ENCODE results near the gene TRAPPC3. TPM values are rescaled to one million over a fixed set of nuclear protein-coding genes. Genes with fewer than 3 reads are reported as not detected.

The TRAPPC3 gene
- total and polyA plus RNA-seq, 9 of the 15 experiments (the other 6 are each of a cell fraction or from before 2014, with no cell fraction given), result 20.6 to 141 (median 112) TPM

DNA sequence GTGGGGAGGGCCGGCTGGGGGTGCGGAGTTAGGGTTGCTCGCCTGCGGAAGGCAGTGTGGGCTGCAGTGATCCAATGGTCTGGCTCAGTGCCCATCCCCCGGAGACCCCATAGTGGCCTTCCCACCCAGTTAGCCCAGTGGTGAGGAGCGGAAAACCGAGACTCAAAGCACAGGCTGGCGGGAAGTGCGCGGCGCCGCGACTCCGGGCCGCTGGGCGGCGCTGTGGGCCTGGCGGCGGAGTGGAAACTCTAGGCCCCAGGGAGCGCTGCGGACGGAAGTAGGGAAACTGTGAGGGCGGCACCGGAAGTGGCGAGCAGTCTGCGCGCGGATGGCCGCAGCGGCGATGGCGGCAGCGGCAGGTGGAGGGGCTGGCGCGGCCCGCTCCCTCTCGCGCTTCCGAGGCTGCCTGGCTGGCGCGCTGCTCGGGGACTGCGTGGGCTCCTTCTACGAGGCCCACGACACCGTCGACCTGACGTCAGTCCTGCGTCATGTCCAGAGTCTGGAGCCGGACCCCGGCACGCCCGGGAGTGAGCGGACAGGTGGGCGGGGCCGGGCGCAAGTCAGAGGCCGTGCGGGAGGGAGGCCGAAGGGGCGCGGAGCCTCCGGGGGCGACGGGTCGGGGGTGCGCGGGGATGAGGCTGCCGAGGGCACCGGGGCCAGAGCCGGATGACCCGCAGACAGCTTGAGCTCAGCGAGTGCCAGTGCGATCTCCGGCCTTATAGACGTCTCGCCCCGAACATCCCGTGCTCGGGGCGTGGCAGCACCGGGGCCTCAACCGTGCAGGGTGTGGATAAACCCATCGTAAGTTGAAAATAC lies 60.5 kb downstream of the TRAPPC3 start, which contains the start of gene ADPRS (continued):
- TF ChIP-seq MLX (CRISPR knock-in tag; conservative IDR thresholded peaks at IDR 0.05) (no peak), SNAPC5 (CRISPR knock-in tag; IDR thresholded peaks at IDR 0.05) (no peak), CEBPG (CRISPR knock-in tag; IDR thresholded peaks at IDR 0.05) (no peak; the same call in 1 of the 2 replicates), CEBPG (tag; conservative IDR thresholded peaks at IDR 0.05 in 1 of 2, IDR thresholded peaks at IDR 0.05 in 1 of 2) (no peak), ZNF146 (CRISPR knock-in tag; IDR thresholded peaks at IDR 0.05; ENCODE audit: unreplicated experiment) (no peak), TEAD2 (tag; IDR thresholded peaks at IDR 0.05) (no peak), SLC30A9 (CRISPR knock-in tag; IDR thresholded peaks at IDR 0.05) (no peak), TCF7 (IDR thresholded peaks at IDR 0.05; ENCODE audit: borderline replicate concordance) (0 out of 2 replicates have a peak, but pooled peaks have one; percentile 29), SRSF3 (IDR thresholded peaks at IDR 0.05; ENCODE audit: insufficient read depth, low read length) (no peak), ETS2 (tag; IDR thresholded peaks at IDR 0.05; ENCODE audit: borderline replicate concordance, poor library complexity, severe bottlenecking) (no peak), MNT (conservative IDR thresholded peaks at IDR 0.05) (peak; percentile 93 to 98), TAF9B (IDR thresholded peaks at IDR 0.05; ENCODE audit: partially characterized antibody) (no peak), ATF3 (IDR thresholded peaks at IDR 0.05) (no peak), ATF3 (CRISPR knock-in tag; conservative IDR thresholded peaks at IDR 0.05) (peak; percentile 76; the same call in 1 of the 2 replicates), ZNF695 (CRISPR knock-in tag; IDR thresholded peaks at IDR 0.05) (no peak), NELFE (IDR thresholded peaks at IDR 0.05; ENCODE audit: insufficient read depth, insufficient read length) (no peak), SMARCA4 (IDR thresholded peaks at IDR 0.05) (no peak), FOXK2 (conservative IDR thresholded peaks at IDR 0.05 in 1 of 2, IDR thresholded peaks at IDR 0.05 in 1 of 2; ENCODE audit: low read depth in 2 of 2) (peak; percentile 51 to 53; a peak in 2 of 4 replicates), CBX5 (IDR thresholded peaks at IDR 0.05; ENCODE audit: borderline replicate concordance, low read depth) (peak; percentile 41; the same call in 1 of the 2 replicates), GTF2A2 (tag; IDR thresholded peaks at IDR 0.05) (0 out of 2 replicates have a peak, but pooled peaks have one; percentile 54), ZNF165 (CRISPR knock-in tag; IDR thresholded peaks at IDR 0.05; ENCODE audit: borderline replicate concordance) (no peak), CHD1 (IDR thresholded peaks at IDR 0.05; ENCODE audit: low read length) (no peak)
- TF ChIP-seq, protein P1, sequence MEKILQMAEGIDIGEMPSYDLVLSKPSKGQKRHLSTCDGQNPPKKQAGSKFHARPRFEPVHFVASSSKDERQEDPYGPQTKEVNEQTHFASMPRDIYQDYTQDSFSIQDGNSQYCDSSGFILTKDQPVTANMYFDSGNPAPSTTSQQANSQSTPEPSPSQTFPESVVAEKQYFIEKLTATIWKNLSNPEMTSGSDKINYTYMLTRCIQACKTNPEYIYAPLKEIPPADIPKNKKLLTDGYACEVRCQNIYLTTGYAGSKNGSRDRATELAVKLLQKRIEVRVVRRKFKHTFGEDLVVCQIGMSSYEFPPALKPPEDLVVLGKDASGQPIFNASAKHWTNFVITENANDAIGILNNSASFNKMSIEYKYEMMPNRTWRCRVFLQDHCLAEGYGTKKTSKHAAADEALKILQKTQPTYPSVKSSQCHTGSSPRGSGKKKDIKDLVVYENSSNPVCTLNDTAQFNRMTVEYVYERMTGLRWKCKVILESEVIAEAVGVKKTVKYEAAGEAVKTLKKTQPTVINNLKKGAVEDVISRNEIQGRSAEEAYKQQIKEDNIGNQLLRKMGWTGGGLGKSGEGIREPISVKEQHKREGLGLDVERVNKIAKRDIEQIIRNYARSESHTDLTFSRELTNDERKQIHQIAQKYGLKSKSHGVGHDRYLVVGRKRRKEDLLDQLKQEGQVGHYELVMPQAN (IDR thresholded peaks at IDR 0.05; ENCODE audit: borderline replicate concordance), result peak; percentile 98

Data from K562 (cell line).